HEK293 (cell line): Measurements from ENCODE around the gene FSCN2.

Experiments
- CTCF ChIP-seq: fragments of 450-650 bp; formaldehyde crosslinking; IDR thresholded peaks from 2 replicates; pipeline ENCODE4 v1.5.1; 2016; ENCODE audit warnings: missing biosample characterization, missing genetic modification characterization
- PRDM1 ChIP-seq: fragments of 450-650 bp; formaldehyde crosslinking; IDR thresholded peaks from 2 replicates; pipeline ENCODE4; 2016; ENCODE audit warnings: missing biosample characterization, missing genetic modification characterization
- SALL2 ChIP-seq: fragments of 450-650 bp; formaldehyde crosslinking; IDR thresholded peaks from 2 replicates; pipeline ENCODE4 v1.5.0; 2017; ENCODE audit warnings: missing biosample characterization, mild to moderate bottlenecking, missing genetic modification characterization, borderline replicate concordance
- ZNF175 ChIP-seq: fragments of 450-650 bp; formaldehyde crosslinking; IDR thresholded peaks from 2 replicates; pipeline ENCODE4 v1.5.1; 2016; ENCODE audit warnings: missing biosample characterization, missing genetic modification characterization
- ZNF645 ChIP-seq: fragments of 450-650 bp; formaldehyde crosslinking; IDR thresholded peaks from 2 replicates; pipeline ENCODE4; 2016; ENCODE audit warnings: missing biosample characterization, missing genetic modification characterization

- TF ChIP-seq PRDM1 (tag by site-specific recombination) (no peak), ZNF175 (tag by site-specific recombination) (no peak), SALL2 (tag by site-specific recombination) (no peak), CTCF (no peak), ZNF645 (tag by site-specific recombination) (no peak)
Observed at GRCh38 chr17:81524039-81524864, 3.9 kb upstream of the FSCN2 start.
